DMS53 treated with DMSO at 0.1 percent for 48 hours (cell line): Measurements from ENCODE around the gene HEBP2.

Experiments used
- DNase-seq: peaks from one replicate; lab custom pipeline; 2025; ENCODE audit not compliant: unreplicated experiment; lab: John Stamatoyannopoulos, UW

HEBP2 gene

DNA sequence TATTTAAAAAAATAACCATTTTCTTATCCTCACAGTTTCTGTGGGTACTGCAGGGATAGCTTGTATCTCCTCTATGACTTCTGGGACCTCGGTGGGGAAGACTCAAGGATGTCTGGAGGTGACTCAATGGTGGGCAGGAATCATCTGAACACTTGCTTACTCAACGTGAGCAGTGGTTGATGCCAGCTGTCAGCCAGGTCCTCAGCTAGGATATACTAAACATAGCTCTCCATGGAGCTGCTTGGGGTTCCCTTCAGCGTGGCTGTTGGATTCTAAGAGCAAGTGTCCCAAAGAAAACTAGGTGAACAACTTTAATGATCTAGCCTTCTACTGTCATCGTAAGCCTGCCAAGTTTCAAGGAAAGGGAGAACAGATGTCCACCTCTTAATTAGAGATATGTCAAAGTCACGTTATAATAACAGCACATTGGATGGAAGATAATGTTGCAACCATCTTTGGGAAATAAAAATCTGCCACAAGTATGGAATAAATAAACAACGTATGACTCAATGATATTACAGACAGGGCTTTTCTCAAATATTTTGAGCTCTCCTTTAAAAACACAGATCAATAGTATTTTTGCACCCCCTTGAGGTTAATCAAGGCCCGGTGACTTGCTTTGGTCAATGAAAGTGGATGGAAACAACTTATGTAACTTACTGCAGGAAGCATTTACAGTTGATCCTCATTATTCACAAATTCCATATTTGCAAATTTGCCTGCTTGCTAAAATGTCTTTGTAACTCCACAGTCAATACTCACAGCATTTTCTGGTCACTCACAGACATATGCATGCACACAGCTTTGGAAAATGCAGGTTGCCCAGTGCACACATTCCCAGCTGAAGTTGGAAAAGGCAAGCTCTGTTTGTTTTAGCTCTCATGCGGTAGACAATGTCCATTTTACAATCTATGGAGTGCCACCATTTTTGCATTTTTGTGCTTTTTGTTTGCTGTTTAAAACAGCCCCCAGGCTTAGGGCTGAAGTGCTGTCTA is 6.6 kb upstream of the HEBP2 start:
- DNase-seq = no peak

DNA sequence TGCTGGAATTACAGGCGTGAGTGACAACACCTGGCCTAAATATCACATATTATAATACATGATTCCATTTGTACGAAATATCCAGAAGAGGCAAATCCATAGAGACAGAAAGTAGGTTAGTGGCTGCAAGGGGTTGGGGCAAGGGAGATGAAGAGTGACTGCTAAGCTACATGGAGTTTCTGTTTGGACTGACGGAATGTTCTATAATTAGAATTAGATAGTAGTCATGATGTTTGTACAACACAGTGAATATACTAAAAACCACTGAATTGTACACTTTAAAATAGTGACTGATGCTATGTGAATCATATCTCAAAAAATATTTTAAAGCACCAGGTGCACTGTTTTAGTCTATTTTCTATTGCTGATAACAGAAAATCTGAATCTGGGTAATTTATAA is 3.7 kb upstream of the HEBP2 start:
- DNase-seq = no peak

DNA sequence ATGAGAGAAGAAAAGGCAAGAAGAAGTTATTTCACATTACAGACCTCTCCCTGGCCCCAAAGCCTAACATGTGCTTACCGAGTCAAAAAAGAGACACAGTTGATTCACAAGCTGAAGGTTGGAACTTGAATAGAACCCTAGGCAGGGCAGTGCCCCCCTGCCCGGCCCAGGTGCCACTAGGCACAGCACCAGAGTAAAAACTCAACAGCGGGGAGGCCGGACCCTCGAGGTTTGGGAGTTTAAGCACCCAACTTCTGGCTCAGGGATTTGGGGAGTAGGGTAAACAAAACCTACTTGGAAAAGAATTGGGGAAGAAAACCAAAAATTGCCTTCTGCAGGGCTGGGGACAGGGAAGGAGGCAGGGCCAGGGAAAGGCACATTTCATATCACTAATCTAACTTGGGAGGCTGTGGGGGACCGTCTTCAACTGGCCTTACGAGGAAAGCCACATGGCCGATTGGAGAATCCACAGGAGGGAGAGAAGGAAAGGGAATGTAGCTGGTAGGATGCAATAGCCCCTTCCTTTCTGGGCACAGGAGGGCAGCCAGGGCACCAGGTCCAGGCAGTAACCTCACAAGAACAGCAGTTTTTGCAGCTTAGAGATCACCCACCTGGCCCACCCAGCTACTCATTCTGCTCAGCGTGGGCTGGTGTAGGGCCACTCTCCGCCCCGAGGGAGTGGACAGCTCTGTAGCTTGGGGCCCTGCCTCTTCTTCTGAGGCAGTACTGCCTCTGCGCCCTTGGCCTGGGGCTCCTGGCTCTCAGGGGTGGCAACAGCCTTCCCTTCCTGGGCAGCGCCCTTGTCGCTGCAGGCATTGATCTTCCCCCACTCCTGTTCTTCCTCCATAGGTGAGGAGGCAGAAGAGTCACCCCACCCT is 1.8 kb upstream of the HEBP2 start:
- no peak for DNase-seq

DNA sequence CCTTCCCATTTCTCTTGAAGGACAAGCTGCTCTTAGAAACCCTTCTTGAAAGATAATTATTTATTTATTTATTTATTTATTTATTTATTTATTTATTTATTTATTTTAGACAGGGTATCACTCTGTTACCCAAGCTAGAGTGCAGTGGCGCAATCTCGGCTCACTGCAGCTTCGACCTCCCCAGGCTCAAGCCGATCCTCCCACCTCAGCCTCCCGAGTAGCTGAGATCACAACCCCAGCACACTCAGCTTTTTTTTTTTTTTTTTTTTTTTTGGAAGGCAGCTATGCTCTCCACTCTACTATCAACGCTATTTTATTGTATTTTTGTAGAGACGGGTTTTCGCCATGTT is 1.2 kb upstream of the HEBP2 start:
- DNase-seq = no peak

DNA sequence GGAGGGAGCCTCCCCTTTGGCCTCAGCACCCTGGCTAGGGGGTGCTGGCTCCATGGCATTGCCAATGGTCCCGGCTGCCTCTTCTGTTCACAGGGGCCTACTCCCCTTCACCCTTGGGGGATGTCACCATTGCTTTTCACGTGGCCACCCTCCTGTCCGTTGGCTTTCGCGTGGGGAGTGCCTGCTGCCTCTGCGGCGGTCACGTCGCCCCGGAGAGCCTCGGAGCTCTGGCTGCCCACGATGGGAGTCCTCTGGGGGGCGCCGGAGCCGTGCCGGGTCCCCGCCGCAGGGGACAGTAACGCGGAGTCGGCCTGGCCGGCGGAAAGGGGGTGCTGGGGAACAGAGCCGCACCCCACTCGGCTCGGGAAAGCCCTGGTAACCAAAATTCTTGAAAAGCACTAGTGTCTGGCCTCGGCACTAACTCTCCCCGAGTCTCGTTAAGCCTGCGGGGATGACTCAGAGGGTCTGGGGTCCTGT is 661 bp upstream of the HEBP2 start:
- DNase-seq = no peak

DNA sequence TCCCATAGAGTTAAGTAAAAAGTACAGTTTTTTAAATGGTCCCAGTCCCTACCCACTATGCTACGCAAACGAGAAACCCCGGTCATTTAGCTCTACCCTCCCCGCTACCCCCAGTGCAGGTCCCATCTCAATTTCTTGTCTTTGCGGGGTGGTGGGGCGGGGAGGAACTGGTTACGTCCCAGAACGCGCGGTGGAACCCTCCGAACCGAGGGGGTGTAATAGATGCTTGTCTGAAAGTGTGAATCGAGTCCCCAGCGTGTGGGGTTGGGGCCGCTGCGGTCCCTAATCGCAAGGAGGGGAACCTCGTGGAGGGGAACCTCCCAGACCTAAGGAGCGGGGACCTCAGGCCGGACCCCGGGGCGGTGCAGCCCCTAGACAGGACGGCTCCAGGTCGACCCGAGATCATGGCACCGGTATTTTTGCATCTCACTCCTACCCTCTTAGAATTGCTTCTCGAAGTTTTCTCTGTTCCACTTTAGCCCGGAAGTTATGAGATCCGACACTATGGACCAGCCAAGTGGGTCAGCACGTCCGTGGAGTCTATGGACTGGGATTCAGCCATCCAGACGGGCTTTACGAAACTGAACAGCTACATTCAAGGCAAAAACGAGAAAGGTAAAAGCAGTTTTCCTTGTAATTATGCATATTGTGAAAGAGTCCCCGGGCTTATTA is 779 bp downstream of the HEBP2 start:
- no peak for DNase-seq

DNA sequence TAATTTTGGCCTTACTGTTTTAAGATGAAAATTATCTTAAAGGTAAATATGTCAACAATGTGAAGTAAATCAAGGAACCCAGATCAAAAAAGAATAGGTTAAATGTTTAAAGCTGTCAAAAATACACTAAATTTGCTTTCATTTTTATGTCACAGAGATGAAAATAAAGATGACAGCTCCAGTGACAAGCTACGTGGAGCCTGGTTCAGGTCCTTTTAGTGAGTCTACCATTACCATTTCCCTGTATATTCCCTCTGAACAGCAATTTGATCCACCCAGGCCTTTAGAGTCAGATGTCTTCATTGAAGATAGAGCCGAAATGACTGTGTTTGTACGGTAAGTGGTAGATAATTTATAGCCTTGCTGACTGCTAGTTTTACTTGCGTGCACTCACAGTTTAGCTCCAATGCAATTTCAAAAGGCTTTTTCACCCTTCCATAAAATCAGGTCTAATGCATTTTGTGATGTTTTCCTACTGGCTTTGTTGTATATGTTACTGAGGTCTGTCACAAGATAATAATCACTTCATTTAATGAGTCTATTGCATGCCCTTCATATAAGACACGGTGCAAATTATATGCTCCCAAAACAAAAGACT is 1.9 kb downstream of the HEBP2 start:
- no peak for DNase-seq

DNA sequence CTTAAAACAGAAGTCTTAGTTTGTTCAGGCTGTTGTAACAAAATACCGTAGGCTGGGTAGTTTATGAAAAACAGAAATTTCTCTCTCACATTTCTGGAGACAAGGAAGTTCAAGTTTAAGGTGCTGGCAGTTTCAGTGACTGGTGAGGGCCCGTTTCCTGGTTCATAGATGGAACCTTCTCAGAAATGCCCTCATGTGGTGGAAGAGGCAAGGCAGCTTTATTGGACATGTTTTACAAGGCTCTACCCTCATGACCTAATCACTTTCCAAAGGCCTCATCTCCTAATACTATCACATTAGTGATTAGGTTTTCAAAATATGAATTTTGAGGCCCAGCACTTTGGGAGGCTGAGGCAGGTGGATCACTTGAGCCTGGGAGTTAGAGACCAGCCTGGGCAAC is 2.4 kb downstream of the HEBP2 start:
- no peak for DNase-seq

DNA sequence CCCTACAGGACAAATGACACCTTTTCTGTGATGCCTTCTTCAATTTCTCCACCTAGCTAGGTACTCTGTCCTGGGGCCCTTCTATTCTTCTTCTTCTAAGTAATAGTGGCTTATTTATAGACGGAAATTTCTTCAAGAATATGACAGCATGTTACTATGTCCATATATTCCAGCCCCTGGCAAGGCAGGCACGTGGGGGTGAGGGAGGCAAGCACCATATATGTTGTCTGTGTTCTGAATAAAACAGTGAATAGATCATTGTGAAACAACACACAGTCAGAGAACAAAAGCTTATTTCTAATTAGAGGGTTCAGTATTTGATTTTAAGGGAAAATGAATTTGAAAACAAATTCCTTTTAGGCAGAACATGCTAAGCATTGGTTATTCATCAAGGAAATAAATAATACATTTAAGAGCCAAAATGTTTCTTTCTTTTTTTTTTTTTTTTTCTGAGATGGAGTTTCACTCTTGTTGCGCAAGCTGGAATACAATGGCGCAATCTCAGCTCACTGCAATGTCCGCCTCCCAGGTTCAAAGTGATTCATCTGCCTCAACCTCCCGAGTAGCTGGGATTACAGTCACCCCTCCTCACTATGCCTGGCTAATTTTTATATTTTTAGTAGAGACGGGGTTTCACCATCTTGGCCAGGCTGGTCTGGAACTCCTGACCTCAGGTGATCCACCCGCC is 6.2 kb downstream of the HEBP2 start:
- DNase-seq = no peak

DNA sequence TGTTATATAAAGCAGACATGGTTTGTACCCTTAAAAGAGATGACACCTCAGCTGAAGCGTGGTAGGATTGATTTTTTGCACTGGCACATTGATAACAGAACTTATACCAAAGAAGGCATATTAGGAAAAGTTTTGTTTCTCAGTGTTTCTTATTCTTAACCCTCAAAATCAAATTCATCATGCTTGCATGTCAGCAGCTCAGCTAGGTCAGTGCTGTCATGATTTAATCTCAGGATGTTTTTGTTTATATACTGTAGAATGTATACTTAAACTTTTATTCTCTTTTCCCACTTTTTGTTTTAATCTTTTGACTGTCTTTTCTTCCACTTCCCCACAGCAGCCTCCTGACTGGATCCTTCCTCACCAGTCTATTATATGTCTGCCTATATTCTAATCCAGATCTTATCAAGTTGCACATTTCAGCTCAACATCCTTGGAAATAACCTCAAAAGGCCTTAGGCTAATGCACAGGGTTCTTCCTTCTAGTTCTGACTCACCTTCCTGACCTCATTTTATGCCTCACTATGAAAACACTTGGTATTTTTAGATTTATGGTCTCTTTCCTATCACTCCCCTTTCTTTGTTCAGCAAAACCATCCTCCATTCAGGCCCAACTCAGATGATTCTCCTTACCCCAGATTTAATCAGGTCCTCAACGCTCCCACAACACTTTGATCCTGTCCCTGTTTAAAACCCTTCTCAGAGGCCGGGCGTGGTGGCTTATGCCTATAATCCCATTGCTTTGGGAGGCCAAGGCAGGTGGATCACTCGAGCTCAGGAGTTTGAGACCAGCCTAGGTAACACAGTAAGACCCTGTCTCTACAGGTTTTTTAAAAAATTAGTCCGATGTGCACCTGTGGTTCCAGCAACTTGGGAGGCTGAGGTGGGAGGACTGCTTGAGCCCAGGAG is 7.2 kb downstream of the HEBP2 start:
- no peak for DNase-seq

DNA sequence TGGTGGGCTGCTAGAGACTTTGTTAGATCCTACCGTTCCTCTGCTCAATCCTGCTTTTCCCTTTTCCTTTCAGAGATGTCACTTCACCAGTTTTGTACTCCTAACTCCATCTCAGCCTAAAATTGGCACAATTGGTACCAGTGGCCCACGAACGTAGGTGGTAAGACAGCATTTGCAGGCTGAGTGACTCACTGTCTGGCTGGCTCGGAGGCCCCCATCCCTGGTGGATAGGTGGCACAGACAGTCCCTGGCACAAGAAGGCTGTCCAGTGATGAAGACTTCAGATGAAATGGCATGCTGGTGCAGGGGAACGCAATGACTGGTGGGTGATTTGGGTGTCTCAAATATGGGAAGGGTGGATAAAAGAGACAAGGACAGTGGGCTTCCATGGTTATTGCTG is 11.1 kb downstream of the HEBP2 start:
- no peak for DNase-seq

DNA sequence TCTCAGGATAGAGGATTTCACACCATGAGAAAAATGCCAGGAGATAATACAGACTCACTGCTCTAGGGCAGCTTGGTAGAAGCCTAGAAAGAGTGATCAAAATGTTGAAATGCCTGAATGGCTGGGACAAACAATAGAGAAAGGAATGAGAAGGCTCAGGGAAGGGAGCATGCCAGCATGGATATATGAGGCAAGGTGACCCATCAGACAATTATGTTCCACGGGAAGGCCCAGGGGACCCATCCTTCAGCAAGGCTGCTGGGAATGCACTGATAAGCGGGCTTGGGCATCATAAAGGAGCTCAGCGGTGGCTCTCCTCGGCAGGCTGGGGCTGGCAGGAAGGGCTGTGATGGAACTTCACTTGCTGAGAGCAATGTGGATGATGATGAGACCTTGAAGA is 12.2 kb downstream of the HEBP2 start:
- DNase-seq = no peak

DNA sequence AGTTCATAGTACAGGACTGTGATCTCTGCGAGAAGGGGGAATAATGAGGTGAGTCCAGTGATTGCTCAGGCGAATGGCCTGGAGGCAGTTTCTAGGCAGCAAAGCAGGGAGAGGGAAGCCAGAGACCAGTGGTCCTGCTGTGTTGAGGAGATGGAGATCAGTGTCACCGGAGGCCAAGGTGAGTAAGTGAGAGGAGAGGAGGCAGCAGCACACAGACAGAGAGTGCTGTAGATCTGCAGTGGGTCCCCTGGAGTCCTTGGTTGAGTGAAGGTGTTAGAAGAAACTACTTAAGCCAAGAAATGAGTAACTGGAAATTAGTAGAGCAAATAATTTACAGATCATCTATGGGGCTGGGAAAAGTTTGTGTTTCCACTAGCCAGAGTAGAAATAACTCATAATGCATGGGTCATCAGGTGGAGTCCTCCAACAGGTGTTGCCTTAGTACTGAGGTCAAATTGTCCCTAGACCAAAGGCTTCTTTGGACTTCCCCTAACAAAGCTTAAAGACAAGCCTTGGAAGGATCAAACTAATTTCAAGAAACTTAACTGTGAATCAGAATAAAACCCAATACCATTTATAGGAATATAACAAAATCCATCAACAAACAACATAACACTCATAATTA is 13.6 kb downstream of the HEBP2 start:
- DNase-seq = no peak

DNA sequence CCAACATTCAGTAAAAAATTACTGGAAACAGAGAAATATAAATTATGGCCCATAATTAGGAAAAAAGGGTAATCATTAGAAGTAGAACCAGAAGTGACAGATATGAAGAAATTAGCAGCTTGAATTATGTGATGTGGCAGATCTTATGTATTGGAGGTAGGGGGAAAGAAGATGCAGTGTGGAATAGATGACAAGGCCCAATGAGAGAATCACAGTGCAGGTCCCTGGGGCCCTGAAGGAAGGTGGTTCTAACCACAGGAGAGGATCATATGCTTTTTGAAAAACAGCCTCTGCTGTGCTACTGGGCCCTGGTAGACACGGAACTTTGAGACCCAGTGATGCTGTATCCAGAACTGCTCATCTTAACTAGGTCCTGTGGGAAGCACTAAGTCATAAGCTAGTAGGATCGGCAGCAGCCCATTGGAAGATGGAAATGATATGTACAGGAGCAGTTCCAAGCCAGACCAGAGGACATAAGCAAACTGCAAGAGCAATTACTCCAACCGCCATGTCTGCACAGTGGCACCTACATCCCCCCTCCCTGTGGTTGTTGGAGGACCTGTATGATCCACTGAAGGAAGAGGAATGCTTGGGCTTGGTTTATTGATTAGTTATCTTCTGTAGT is 14.2 kb downstream of the HEBP2 start:
- DNase-seq = no peak

DNA sequence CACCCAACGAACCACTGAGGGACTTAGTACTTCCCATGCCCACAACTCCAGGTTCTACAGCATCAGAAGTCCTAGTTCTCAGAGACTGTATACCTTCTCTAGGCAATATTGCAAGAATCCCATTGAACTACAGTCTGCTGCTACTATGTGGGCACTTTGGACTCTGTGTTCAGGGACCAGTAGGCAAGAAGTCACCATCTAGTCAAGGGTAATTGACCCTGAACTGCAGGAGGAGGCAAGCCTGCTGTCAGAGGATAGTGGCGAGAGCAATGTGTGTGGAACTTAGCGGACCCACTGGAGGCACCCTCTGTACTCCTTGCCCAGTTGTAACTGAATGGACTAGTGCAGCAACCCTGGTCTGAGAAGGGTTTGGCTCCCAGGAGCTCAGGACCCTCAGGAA is 15.7 kb downstream of the HEBP2 start:
- DNase-seq = no peak

DNA sequence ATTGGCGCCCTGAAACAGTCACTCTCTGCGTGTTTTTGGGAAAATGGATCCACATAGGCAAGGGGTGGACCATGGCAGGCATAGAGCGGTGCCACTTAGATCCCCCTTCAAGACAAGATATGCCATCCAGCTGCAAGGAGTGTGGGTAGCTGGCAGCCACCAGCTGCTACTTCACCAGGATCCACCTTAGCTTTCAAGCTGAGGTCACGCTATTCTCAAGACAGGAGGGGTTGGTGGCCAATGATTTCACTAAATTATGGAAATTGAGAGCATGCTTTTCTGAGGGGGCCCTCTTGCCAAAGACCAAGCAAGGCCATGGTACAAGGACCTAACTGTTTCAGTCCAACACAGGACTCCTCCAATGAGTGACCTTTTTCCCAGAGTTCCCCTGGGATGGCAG is 16.3 kb downstream of the HEBP2 start:
- no peak for DNase-seq

DNA sequence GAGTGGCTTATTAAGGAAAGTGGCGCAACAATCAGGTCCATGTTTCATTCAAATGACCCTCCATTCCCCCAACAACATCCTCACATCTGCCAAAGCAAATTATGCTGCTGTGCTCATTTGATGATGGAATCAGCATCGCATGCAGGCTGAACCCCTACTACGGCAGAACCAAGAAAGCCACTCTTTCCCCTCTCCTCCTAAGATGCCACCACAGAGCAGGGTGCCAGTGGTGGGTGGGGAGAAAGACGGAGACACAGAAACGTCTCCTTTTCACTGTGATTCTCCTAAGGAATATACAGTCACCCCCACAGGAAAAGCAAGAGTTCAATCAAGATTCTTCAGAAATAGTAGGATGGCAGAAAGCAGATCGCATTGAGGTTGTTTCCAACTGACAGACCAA is 17.1 kb downstream of the HEBP2 start:
- no peak for DNase-seq

DNA sequence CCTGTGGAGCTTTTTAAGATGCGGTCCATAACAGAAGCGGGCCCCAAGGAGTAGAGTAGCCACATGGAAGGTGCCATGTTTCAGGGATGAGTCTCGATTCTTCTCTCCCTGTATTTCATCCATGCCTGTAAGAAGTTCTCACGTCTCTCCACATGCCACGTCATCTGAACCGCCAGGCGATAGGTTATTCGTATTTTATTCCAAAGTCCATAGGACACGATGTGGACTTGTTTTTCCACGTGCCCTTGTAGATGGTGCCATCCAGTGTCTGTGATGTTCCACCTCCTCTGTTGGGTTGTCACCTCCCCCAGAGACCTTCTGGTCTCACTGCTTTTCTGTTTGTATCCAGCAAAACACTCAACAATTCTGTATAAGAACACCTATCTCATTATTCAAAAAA is 17.6 kb downstream of the HEBP2 start:
- no peak for DNase-seq

DNA sequence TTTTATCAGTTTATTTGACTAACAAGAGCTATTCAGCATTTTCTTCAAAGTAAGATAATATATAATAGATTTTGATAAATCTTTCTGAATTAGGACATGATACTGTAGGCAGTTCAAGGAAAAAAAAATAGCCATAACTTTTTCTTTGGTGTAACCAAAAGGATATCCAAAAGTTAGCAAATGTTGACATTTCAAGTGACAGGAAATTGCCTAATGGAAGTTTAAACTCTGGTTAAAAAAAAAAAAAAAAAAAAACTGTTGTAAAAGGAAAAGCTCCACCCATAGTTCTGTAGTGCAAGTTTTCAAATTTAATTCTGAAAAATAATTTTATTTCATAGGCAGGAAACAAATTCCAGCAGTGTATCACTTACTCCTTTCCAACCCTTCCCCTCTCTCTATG is 18.8 kb downstream of the HEBP2 start:
- DNase-seq = no peak
